NCI-H82 treated with DMSO at 0.1 percent for 48 hours (cell line): ENCODE results near the gene PTOV1.

Experiments used
- DNase-seq: peaks from one replicate; lab custom pipeline; 2025; ENCODE audit not compliant: unreplicated experiment; lab: John Stamatoyannopoulos, UW

PTOV1 gene

GRCh38 chr19:49887665-49888509 lies 36.9 kb downstream of the PTOV1 start:
- DNase-seq, result no peak

- no peak for DNase-seq
These were observed 37.5 kb downstream of the PTOV1 start for GRCh38 chr19:49888510-49888824.

DNA sequence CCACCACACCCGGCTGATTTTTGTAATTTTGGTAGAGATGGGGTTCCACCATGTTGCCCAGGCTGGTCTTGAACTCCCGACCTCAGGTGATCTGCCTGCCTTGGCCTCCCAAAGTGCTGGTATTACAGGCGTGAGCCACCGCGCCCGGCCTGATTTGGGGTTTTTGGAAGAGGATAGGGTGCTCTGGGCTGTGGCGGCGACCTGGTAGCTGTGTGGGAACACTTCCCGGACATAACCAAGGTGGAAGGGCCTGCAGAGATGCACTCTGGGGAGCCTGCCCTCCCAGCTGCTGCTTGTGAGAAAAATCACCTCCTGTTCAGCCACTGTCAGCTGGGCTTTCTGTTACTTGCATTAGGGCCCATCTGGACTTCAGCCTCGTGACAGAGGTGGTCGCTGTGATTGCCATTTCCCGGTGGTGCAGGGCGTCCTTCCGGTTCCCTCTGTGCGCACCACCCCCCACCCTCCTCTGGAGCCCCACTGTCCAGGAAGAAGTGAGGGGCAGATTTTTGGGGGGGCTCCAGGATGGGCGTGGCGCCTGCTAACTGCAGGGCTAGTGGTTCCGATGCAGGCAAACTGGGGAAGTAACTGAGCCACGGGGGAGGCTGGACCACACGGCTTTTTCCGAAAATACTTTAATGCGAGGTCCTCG lies 38.2 kb downstream of the PTOV1 start:
- DNase-seq, result no peak

DNA sequence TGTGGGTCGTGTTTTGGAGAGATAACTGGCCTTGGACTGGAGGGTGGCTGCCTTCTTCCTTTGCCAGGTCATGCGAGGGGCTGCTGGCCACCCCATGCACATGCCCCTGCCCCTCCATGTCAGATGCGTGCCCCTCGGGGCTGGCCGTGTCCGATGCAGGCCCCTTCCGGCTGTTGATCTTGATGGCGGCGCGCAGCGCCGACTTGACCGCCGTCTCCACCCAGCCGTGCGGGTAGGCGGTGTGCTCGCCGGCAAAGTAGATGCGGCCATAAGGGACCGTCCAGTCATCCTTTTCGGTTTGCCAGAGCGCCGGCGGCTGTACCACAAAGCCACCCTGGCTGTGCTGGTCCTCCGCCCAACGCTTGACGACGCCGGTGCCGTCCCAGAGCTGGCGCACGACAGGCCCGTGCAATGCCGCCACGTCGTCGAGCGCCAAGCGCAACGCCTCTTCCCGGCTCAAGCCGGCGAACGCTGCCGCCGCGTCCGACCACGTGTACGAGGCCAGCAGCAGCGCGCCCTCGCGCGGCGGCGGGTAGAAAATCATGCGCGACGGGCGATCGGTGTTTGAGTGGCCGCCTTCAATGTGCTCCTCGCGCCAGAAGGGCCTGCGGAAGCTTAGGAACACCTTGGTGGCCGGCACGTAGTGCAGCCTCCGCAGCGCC lies 38.9 kb downstream of the PTOV1 start:
- DNase-seq, result peak; percentile 2

- peak; percentile 73 for DNase-seq
These were observed 39.7 kb downstream of the PTOV1 start for GRCh38 chr19:49890349-49891311.

DNA sequence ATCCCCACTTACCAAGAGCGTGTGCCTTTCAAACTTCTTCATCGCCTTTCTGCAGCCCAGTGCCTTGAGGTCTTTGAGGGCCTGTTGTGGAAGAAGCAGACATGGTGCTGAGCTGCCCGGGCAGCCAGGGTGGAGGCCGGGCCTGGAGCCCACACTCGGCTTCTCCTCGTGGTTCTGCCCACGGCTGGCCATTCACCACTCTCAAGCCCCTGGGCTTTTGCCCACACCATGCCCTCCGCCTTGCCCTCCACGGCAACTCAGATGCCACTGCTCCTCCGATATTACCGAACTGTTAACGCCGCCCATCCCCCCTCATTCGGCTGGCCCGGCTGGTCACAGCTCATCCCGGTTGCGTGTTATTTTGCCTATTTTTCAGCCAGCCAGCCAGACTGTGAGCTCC lies 40.4 kb downstream of the PTOV1 start:
- no peak for DNase-seq

DNA sequence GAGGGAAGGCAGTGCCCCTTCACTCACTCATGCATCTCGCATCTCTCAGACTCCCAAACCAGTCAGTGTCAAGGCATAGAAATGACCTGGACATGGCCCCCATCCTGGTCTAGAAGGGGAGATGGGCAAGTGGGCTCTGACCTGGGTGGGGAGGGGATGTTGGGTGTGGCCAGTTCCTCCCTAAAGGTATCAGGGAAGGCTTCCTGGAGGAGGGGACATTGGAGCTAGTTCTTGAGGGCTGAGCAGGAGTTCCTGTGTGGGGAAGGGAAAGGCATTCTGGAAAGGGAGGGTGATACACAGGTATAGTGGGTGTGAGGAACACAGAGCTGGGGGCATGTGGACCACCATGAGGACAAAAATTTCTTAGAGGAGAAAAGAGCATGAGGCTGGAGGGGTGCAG lies 41.8 kb downstream of the PTOV1 start:
- no peak for DNase-seq

GRCh38 chr19:49894011-49894664 lies 43.2 kb downstream of the PTOV1 start:
- DNase-seq, result no peak

GRCh38 chr19:49894879-49895565 lies 44.1 kb downstream of the PTOV1 start:
- no peak for DNase-seq

DNA sequence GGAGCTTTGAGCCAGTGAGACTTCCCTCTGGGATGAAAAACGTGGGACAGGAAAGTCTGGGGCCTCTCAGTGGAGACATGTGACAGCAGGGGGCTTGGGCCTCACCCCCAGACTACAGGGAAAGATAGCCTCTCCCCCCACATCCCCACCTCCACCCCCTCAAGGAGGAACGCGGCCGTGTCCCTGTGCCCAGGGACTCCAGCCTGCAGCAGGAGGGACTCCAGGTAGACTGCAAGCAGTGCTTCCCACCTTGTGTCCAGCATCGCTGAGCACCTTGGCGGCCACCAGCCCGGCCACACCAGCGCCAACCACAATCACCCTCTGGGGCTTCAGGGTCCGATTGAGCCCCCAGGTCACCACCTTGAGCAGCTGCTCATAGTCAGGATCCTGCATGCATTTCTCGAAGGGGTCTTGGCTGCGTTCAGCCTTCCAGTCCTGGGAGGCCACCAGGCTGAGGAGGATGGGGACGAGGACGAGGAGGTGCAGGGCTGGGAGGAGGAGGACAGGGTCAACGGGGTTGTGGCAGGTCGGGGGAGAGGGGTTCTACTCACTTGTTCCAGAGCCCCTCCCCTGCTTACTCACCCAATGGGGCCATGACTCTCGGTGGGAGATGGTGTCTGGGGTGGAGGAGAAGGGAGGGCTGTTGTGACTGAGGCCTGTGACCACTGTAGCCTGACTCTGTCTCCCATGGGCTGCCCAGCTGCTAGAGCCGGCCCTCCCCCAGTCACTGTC lies 44.8 kb downstream of the PTOV1 start:
- DNase-seq, result no peak

- DNase-seq, result no peak
These were observed 46.1 kb downstream of the PTOV1 start, which contains the start of gene IL4I1 for GRCh38 chr19:49896863-49897621. TSS of gene IL4I1 (minus strand) at chr19:49896887. CDS start at chr19:49896160, 727 bp downstream.

DNA sequence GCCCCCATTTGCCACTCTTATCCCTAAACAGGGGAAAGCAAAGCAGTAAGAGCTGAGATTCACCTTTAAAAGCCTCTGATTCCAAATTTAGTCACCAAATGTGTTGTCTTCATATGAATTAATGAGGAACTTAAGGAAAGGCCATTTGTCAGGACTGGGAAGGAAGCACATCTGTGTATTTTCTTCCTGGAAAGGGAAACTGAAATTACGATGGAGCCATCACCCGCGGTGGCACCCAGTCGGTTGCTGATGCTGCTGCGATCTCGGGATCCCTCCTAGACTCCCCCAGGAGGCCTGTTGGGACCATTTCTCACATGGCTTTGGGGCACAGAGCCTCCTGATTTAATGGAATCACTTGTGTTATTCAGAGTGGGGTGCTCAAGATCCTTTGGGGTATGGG lies 53.2 kb downstream of the PTOV1 start:
- no peak for DNase-seq

DNA sequence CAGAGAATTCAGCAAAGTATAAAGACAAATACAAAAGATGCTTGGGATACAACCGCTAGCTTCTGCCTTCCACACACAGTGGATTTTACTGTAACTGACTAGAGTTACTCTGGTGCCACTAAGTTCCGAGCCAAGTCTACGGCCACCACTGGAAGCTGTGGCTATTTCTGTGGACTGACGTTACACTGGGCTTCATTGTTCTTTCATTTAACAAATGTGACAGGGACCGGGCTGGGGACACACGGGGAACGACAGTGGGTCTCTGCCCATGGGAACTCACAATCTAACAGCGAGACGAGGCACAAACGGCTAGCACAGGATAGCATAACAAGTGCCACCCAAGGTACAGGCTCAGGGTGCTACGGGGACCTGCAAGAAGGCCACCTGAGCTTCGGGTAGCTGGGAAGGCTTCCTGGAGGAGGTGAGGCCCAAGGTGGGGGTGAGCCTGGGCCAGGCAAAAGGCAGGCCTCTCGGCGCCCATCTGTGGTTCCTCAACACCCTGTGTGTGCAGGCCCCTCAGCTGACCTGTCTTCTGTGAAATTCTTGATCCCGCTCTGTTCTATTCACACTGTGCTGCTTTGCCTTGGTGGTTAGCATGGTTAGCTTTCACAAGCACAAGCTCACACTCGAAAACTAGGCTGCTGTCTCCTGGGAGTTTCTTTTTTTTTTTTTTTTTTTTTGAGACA lies 56.1 kb downstream of the PTOV1 start:
- no peak for DNase-seq

GRCh38 chr19:49907745-49908446 lies 56.9 kb downstream of the PTOV1 start:
- DNase-seq, result no peak

DNA sequence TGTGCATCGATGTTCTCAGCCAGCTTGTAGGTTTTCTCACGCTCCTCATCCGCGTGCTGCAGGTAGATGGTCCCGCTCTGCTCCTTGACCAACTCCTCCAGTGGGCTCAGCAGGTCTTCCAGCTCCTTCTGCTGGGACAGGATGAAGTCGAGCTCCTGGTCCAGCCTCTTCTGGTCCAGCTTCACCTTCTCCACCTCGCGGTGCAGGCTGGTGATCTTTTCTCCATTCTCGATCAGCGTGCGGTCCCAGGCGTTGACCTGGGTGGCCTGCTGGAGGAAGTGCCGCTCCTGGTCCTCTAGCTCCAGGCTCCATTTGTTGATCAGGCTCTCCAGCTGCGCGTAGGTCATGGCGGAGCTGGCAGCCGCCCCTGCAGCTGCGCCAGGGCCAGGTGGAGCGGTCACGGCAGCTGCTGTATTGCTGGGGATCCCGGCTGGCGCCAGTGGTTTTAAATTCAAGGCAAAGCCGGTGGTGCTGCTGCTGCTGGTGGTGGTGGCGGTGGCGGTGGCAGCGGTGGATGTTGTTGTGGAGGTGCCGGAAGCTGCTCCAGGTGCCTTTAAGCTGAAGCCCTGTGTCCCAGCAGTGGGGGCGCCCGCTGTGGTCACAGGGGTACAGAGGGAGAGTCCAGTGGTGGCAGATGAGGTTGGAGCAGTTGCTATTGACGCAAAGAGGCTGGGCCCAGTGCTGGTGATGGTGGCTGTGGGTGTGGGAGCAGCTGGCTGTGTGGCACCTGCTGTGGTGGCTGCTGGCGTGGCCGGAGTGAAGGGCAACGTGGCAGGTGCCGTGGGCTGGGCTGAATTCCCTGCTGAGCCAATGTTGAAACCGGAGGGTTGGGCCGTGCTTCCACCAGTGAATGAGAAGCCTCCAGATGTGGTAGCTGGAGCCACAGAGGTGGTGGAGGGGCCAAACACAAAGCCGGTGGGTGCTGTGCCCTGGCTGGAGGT lies 57.8 kb downstream of the PTOV1 start:
- no peak for DNase-seq

GRCh38 chr19:49910179-49910578 lies 59.2 kb downstream of the PTOV1 start:
- no peak for DNase-seq
